HepG2 (cell line): Measurements from ENCODE around the gene NHERF2. TPM values are rescaled to one million over a fixed set of nuclear protein-coding genes. Genes with fewer than 3 reads are reported as not detected.

Experiments
- ARNT ChIP-seq: fragments of 450-650 bp; IDR thresholded peaks from 2 replicates; pipeline ENCODE4 v1.6.1; 2017
- ARNTL ChIP-seq: sonication (generic); formaldehyde crosslinking; IDR thresholded peaks from 2 replicates; pipeline ENCODE4 v1.4.0; 2020; ENCODE audit warnings: mild to moderate bottlenecking, missing genetic modification reagents
- ATF7-NPFF ChIP-seq: sonication (generic); formaldehyde crosslinking; IDR thresholded peaks from 2 replicates; pipeline ENCODE4 v1.8.1; 2023; ENCODE audit warnings: mild to moderate bottlenecking, low read depth, missing genetic modification reagents, moderate library complexity
- EHMT2 ChIP-seq: fragments of 200-600 bp; sonication (generic); IDR thresholded peaks from 2 replicates; pipeline ENCODE4 v1.7.0; 2017; ENCODE audit warnings: antibody characterized with exemption, low read depth, low read length, borderline replicate concordance
- GLI4 ChIP-seq: sonication (generic); formaldehyde crosslinking; IDR thresholded peaks from 2 replicates; pipeline ENCODE4 v1.5.1; 2020; ENCODE audit warnings: missing genetic modification reagents, mild to moderate bottlenecking, moderate library complexity, borderline replicate concordance
- KDM1A ChIP-seq: IDR thresholded peaks from 2 replicates; pipeline ENCODE4 v1.6.1; 2016; ENCODE audit warnings: missing compliant biosample characterization
- MBNL3 ChIP-seq: fragments of 250-450 bp; sonication (Bioruptor Pico); conservative IDR thresholded peaks from 2 replicates; pipeline ENCODE4 v1.8.0; 2022; ENCODE audit warnings: mild to moderate bottlenecking, inconsistent platforms
- MEIS2 ChIP-seq: sonication (generic); formaldehyde crosslinking; IDR thresholded peaks from 2 replicates; pipeline ENCODE4 v1.9.0; 2021; ENCODE audit warnings: mild to moderate bottlenecking, missing genetic modification reagents
- PHF5A ChIP-seq: IDR thresholded peaks from one replicate; pipeline ENCODE4 v1.6.1; 2018; ENCODE audit warnings: low read depth, missing genetic modification reagents; ENCODE audit not compliant: unreplicated experiment
- RCOR2 ChIP-seq: IDR thresholded peaks from 2 replicates; pipeline ENCODE4 v1.6.1; 2016; ENCODE audit warnings: missing biosample characterization, missing genetic modification reagents
- SIX4 ChIP-seq: sonication (generic); formaldehyde crosslinking; IDR thresholded peaks from 2 replicates; pipeline ENCODE4 v1.4.0; 2020; ENCODE audit warnings: missing genetic modification reagents
- SMARCC2 ChIP-seq: fragments of 450-650 bp; IDR thresholded peaks from 2 replicates; pipeline ENCODE4 v1.6.1; 2017; ENCODE audit warnings: antibody characterized with exemption, mild to moderate bottlenecking
- TARDBP ChIP-seq: sonication (generic); formaldehyde crosslinking; IDR thresholded peaks from 2 replicates; pipeline ENCODE4 v1.8.0; 2022; ENCODE audit warnings: mild to moderate bottlenecking, missing genetic modification reagents
- TMF1 ChIP-seq: sonication (generic); formaldehyde crosslinking; IDR thresholded peaks from 2 replicates; pipeline ENCODE4 v1.8.1; 2022; ENCODE audit warnings: low read depth, missing genetic modification reagents
- ZNF230 ChIP-seq: sonication (generic); formaldehyde crosslinking; IDR thresholded peaks from 2 replicates; pipeline ENCODE4 v1.4.0; 2020; ENCODE audit warnings: mild to moderate bottlenecking, missing genetic modification reagents
- ZNF3 ChIP-seq: IDR thresholded peaks from 2 replicates; pipeline ENCODE4 v1.7.0; 2017; ENCODE audit warnings: inconsistent platforms
- ZNF33A ChIP-seq: sonication (generic); formaldehyde crosslinking; IDR thresholded peaks from 2 replicates; pipeline ENCODE4 v1.5.1; 2020; ENCODE audit warnings: missing genetic modification reagents, mild to moderate bottlenecking, moderate library complexity, borderline replicate concordance
- ZNF34 ChIP-seq: sonication (generic); formaldehyde crosslinking; IDR thresholded peaks from 2 replicates; pipeline ENCODE4 v1.4.0; 2020; ENCODE audit warnings: mild to moderate bottlenecking, missing genetic modification reagents, borderline replicate concordance
- ZNF44 ChIP-seq: sonication (generic); formaldehyde crosslinking; IDR thresholded peaks from 2 replicates; pipeline ENCODE4 v1.5.1; 2020; ENCODE audit warnings: mild to moderate bottlenecking, missing genetic modification reagents
- ZNF446 ChIP-seq: sonication (generic); formaldehyde crosslinking; IDR thresholded peaks from 2 replicates; pipeline ENCODE4 v1.5.0; 2020; ENCODE audit warnings: mild to moderate bottlenecking, missing genetic modification reagents
- polyA plus RNA-seq, 8 experiments: library from polyadenylated mRNA; depleted of rRNA in 3 of 8; stranded (reverse) in 7 of 8; unstranded in 1 of 8; fragments of >200 nt; fragmentation: Illumina TruSeq in 4 of 8; extraction: Trizol in 4 of 8; gene quantifications; 2 replicates each; pipeline versions ENCODE4 v1.2.1 to v1.2.3, GENCODE V29; 2011 to 2016; ENCODE audit warnings: low read depth in 4 of 8, missing spikeins in 1 of 8, mixed read lengths in 1 of 8; ENCODE audit not compliant: insufficient read depth in 1 of 8
- total RNA-seq, 5 experiments: library from RNA; depleted of rRNA; stranded (reverse); fragments of >200 nt; fragmentation: Illumina TruSeq; extraction: Trizol; gene quantifications; 2 replicates each; pipeline ENCODE4 v1.2.3, GENCODE V29; 2016; ENCODE audit warnings: low read depth in 1 of 5
- TF ChIP-seq, protein P1 (sequence below): sonication (generic); formaldehyde crosslinking; IDR thresholded peaks from 2 replicates; pipeline ENCODE4 v1.4.0; 2020; ENCODE audit warnings: mild to moderate bottlenecking, missing genetic modification reagents
- TF ChIP-seq, protein P2 (sequence below): sonication (generic); formaldehyde crosslinking; IDR thresholded peaks from 2 replicates; pipeline ENCODE4 v1.5.0; 2020; ENCODE audit warnings: missing genetic modification reagents
- TF ChIP-seq, protein P3 (sequence below): sonication (generic); formaldehyde crosslinking; IDR thresholded peaks from 2 replicates; pipeline ENCODE4 v1.5.0; 2020; ENCODE audit warnings: missing genetic modification reagents
- TF ChIP-seq, protein P4 (sequence below): sonication (generic); formaldehyde crosslinking; IDR thresholded peaks from 2 replicates; pipeline ENCODE4 v1.5.0; 2020; ENCODE audit warnings: missing genetic modification reagents, mild to moderate bottlenecking, borderline replicate concordance
- TF ChIP-seq, protein P5 (sequence below): IDR thresholded peaks from 2 replicates; pipeline ENCODE4 v1.6.1; 2016; ENCODE audit warnings: missing compliant biosample characterization, missing genetic modification reagents, borderline replicate concordance
- TF ChIP-seq, protein P6 (sequence below): conservative IDR thresholded peaks from 2 replicates; pipeline ENCODE4 v1.6.1; 2018; ENCODE audit warnings: missing genetic modification reagents

The NHERF2 gene
- total and polyA plus RNA-seq, 2 of the 13 experiments (the other 11 are each of a cell fraction or from before 2014, with no cell fraction given), result 23.7 to 39.3 TPM

DNA sequence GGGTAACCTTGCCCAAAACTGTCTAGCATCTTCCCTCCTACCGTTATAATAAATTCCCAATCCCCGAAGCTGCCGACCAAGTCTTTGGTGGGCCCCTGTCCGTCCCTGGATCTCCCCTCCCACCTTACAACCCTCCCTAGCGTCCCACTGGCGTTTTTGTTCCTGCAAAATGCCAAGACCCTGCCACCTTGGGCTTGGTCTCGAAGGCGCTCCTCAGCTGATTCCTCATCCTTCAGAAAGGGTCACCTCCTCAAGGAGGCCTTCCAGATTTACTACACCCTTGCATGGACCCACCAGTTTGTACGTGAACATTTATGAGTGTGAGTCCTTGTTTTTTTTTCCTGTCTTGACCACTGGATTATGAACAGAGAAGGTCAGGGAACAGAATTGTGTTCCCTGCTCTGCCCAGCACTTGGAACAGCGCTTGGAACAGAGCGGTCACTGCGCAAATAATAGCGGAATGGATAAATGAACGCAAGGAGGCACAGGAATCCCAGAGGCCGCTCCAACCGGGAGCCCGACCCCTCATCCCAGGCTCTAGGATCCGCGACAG lies 43.6 kb upstream of the NHERF2 start (continued):
- TF ChIP-seq, protein P1, sequence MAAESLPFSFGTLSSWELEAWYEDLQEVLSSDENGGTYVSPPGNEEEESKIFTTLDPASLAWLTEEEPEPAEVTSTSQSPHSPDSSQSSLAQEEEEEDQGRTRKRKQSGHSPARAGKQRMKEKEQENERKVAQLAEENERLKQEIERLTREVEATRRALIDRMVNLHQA (CRISPR knock-in tag), result no peak
- TF ChIP-seq MEIS2 (CRISPR knock-in tag) (no peak), MBNL3 (CRISPR knock-in tag) (no peak), SMARCC2 (no peak), ZNF3 (peak; percentile 71), PHF5A (CRISPR knock-in tag) (no peak), KDM1A (CRISPR knock-in tag) (no peak), GLI4 (CRISPR knock-in tag) (no peak), ARNTL (CRISPR knock-in tag) (0 out of 2 replicates have a peak, but pooled peaks have one; percentile 16), TARDBP (CRISPR knock-in tag) (0 out of 2 replicates have a peak, but pooled peaks have one; percentile 18), TMF1 (CRISPR knock-in tag) (0 out of 2 replicates have a peak, but pooled peaks have one; percentile 41), ATF7-NPFF (CRISPR knock-in tag) (no peak), RCOR2 (CRISPR knock-in tag) (peak; percentile 50; the same call in 1 of the 2 replicates), ZNF33A (CRISPR knock-in tag) (0 out of 2 replicates have a peak, but pooled peaks have one; percentile 54), EHMT2 (no peak), ZNF446 (CRISPR knock-in tag) (0 out of 2 replicates have a peak, but pooled peaks have one; percentile 75), ZNF34 (no peak), ARNT (no peak), ZNF230 (peak; percentile 53; the same call in 1 of the 2 replicates), ZNF44 (CRISPR knock-in tag) (0 out of 2 replicates have a peak, but pooled peaks have one; percentile 25), SIX4 (no peak)
- TF ChIP-seq, protein P2, sequence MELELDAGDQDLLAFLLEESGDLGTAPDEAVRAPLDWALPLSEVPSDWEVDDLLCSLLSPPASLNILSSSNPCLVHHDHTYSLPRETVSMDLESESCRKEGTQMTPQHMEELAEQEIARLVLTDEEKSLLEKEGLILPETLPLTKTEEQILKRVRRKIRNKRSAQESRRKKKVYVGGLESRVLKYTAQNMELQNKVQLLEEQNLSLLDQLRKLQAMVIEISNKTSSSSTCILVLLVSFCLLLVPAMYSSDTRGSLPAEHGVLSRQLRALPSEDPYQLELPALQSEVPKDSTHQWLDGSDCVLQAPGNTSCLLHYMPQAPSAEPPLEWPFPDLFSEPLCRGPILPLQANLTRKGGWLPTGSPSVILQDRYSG (CRISPR knock-in tag), result no peak; the same call in 1 of the 2 replicates
- TF ChIP-seq, protein P3, sequence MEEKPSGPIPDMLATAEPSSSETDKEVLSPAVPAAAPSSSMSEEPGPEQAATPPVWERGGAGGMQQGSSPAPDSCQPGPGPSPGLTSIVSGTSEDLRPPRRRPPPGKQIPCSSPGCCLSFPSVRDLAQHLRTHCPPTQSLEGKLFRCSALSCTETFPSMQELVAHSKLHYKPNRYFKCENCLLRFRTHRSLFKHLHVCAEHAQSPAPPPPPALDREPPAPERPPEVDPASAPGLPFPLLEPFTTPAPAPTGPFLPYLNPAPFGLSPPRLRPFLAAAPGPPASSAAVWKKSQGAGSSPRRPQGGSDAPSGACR, result no peak
- TF ChIP-seq, protein P4, sequence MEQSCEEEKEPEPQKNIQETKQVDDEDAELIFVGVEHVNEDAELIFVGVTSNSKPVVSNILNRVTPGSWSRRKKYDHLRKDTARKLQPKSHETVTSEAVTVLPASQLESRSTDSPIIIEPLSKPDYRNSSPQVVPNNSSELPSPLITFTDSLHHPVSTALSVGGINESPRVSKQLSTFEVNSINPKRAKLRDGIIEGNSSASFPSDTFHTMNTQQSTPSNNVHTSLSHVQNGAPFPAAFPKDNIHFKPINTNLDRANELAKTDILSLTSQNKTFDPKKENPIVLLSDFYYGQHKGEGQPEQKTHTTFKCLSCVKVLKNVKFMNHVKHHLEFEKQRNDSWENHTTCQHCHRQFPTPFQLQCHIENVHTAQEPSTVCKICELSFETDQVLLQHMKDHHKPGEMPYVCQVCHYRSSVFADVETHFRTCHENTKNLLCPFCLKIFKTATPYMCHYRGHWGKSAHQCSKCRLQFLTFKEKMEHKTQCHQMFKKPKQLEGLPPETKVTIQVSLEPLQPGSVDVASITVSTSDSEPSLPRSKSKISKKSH (CRISPR knock-in tag), result no peak
- TF ChIP-seq, protein P5, sequence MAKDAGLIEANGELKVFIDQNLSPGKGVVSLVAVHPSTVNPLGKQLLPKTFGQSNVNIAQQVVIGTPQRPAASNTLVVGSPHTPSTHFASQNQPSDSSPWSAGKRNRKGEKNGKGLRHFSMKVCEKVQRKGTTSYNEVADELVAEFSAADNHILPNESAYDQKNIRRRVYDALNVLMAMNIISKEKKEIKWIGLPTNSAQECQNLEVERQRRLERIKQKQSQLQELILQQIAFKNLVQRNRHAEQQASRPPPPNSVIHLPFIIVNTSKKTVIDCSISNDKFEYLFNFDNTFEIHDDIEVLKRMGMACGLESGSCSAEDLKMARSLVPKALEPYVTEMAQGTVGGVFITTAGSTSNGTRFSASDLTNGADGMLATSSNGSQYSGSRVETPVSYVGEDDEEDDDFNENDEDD (CRISPR knock-in tag), result no peak
- TF ChIP-seq, protein P6, sequence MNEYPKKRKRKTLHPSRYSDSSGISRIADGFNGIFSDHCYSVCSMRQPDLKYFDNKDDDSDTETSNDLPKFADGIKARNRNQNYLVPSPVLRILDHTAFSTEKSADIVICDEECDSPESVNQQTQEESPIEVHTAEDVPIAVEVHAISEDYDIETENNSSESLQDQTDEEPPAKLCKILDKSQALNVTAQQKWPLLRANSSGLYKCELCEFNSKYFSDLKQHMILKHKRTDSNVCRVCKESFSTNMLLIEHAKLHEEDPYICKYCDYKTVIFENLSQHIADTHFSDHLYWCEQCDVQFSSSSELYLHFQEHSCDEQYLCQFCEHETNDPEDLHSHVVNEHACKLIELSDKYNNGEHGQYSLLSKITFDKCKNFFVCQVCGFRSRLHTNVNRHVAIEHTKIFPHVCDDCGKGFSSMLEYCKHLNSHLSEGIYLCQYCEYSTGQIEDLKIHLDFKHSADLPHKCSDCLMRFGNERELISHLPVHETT (CRISPR knock-in tag), result no peak
